ENCODE measurements around the gene TBPL1.

DNA sequence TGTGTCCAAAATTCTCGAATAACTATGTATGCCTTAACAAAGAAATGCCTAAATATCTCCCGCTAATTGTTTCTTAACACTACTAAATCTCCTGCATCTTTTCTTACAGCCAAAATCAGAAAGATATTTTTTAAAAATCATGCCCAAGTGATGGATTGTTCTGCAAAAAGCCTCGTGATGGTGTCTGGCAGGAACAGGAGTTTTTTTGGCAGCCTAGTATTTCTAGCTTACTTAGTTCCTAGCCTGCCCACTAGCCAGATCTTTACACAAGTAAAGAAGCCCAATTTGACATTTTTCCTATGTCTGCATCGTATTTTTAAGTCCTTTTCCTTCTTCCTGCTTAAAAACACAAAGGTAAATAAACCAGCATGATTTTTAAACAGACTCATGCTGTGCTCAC, 67.9 kb downstream of the TBPL1 start:
- TF ChIP-seq, protein P1, sequence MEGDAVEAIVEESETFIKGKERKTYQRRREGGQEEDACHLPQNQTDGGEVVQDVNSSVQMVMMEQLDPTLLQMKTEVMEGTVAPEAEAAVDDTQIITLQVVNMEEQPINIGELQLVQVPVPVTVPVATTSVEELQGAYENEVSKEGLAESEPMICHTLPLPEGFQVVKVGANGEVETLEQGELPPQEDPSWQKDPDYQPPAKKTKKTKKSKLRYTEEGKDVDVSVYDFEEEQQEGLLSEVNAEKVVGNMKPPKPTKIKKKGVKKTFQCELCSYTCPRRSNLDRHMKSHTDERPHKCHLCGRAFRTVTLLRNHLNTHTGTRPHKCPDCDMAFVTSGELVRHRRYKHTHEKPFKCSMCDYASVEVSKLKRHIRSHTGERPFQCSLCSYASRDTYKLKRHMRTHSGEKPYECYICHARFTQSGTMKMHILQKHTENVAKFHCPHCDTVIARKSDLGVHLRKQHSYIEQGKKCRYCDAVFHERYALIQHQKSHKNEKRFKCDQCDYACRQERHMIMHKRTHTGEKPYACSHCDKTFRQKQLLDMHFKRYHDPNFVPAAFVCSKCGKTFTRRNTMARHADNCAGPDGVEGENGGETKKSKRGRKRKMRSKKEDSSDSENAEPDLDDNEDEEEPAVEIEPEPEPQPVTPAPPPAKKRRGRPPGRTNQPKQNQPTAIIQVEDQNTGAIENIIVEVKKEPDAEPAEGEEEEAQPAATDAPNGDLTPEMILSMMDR (IDR thresholded peaks at IDR 0.05; ENCODE audit: low read depth, low read length, missing input control): no peak
- TF ChIP-seq YY1 (IDR thresholded peaks at IDR 0.05): no peak
- TF ChIP-seq TAF1 (conservative IDR thresholded peaks at IDR 0.05): no peak
- TF ChIP-seq, protein P2, sequence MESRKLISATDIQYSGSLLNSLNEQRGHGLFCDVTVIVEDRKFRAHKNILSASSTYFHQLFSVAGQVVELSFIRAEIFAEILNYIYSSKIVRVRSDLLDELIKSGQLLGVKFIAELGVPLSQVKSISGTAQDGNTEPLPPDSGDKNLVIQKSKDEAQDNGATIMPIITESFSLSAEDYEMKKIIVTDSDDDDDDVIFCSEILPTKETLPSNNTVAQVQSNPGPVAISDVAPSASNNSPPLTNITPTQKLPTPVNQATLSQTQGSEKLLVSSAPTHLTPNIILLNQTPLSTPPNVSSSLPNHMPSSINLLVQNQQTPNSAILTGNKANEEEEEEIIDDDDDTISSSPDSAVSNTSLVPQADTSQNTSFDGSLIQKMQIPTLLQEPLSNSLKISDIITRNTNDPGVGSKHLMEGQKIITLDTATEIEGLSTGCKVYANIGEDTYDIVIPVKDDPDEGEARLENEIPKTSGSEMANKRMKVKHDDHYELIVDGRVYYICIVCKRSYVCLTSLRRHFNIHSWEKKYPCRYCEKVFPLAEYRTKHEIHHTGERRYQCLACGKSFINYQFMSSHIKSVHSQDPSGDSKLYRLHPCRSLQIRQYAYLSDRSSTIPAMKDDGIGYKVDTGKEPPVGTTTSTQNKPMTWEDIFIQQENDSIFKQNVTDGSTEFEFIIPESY (IDR thresholded peaks at IDR 0.05): no peak

Data from liver (tissue), 3 donors.